Measurements from ENCODE around the gene UPF3A. TPM values are rescaled to one million over a fixed set of nuclear protein-coding genes. Genes with fewer than 3 reads are reported as not detected.

UPF3A gene
- polyA plus RNA-seq (2013, experiment 1 of 2): 62.2 TPM
- polyA plus RNA-seq (2013, experiment 2 of 2): 61.0 TPM

DNA sequence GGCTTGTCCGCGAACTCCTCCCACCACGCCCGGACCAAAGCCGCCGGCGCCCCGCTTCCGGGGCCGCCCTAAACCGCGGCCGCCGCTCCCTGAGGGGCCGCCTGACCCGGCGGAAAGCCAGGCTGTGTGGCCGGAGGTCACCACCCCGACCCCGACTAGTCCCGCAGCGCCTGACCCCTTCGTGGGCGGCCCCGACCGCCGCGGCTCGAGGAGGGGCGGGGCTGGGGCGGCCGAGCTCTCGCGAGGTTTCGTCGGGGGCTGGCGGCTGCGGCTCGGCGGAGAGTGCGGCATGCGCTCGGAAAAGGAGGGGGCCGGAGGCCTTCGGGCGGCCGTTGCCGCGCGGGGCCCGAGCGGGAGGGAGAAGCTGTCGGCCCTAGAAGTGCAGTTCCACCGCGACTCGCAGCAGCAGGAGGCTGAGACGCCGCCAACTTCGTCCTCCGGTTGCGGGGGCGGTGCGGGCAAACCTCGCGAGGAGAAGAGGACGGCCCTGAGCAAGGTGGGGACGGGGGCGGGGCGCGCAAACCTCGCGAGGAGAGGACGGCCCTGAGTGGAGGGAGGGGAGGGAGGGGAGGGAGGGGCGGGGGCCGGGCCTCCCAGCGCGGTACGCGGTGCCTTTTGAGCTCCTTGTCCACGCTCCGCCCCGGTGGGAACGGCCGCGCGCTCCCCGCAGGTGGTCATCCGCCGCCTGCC, at the start of gene UPF3A:
TSS of gene UPF3A (plus strand) at position 251 of the 690 bp plus-strand sequence. CDS start at position 290, 39 bp downstream.
- Histone ChIP-seq H2BK120ac (ENCODE audit: low read depth, low read length) (peak within 1 kb of the TSS; percentile 3), H2BK5ac (ENCODE audit: low read length) (peak within 1 kb of the TSS; percentile 89), H3K36me3 (ENCODE audit: control insufficient read depth, insufficient read depth, low read length) (no peaks in the 10 kb centered on the region), H3K56ac (ENCODE audit: low read length) (peak within 1 kb of the TSS; percentile 96), H3K27me3 (ENCODE audit: insufficient read depth, low read length, poor library complexity) (no peaks in the 10 kb centered on the region), H2BK15ac (replicated peaks; ENCODE audit: low read depth) (no peak within 1 kb of the TSS), H2AK5ac (ENCODE audit: low read length) (no peak within 1 kb of the TSS), H3K4me1 (ENCODE audit: control insufficient read depth, low read depth, low read length) (peaks cover 3% of the 10 kb centered on the region), H3K9ac (ENCODE audit: low read length) (peak within 1 kb of the TSS; percentile 92), H4K8ac (ENCODE audit: low read depth, low read length) (peak within 1 kb of the TSS; percentile 91), H3K4me3 (ENCODE audit: low read length) (peak within 1 kb of the TSS; percentile 82), H3K4ac (ENCODE audit: low read depth, low read length) (peak within 1 kb of the TSS; percentile 72), H3K4me2 (ENCODE audit: low read length) (peak within 1 kb of the TSS; percentile 49), H3K79me1 (ENCODE audit: low read length) (peaks cover 6% of the 10 kb centered on the region), H3K79me2 (ENCODE audit: control insufficient read depth, insufficient read depth, low read length) (peaks cover 13% of the 10 kb centered on the region), H3K23ac (ENCODE audit: low read length) (no peak within 1 kb of the TSS), H3K27ac (ENCODE audit: low read depth, low read length) (peak within 1 kb of the TSS; percentile 100), H4K5ac (ENCODE audit: low read length) (no peak within 1 kb of the TSS), H3K18ac (ENCODE audit: low read length) (peak within 1 kb of the TSS; percentile 98)
- DNase-seq: peak; percentile 96
- WGBS (ENCODE audit: extremely low coverage, insufficient coverage, low lambda C conversion rate): no CpG with 5 or more reads among the region's 89 CpGs

- Histone ChIP-seq H2BK15ac (replicated peaks; ENCODE audit: low read depth) (no peak overlapping the region), H3K4me1 (ENCODE audit: control insufficient read depth, low read depth, low read length) (peaks cover 5% of the 10 kb centered on the region), H2AK5ac (ENCODE audit: low read length) (no peak overlapping the region), H2BK5ac (ENCODE audit: low read length) (no peak overlapping the region), H3K27ac (ENCODE audit: low read depth, low read length) (no peak overlapping the region), H3K18ac (ENCODE audit: low read length) (no peak overlapping the region), H3K23ac (ENCODE audit: low read length) (no peak overlapping the region), H3K4me2 (ENCODE audit: low read length) (no peak overlapping the region), H3K9ac (ENCODE audit: low read length) (no peak overlapping the region), H3K4ac (ENCODE audit: low read depth, low read length) (no peak overlapping the region), H3K27me3 (ENCODE audit: insufficient read depth, low read length, poor library complexity) (no peaks in the 10 kb centered on the region), H2BK120ac (ENCODE audit: low read depth, low read length) (no peak overlapping the region), H3K79me1 (ENCODE audit: low read length) (peaks cover 5% of the 10 kb centered on the region), H3K4me3 (ENCODE audit: low read length) (no peak overlapping the region), H4K8ac (ENCODE audit: low read depth, low read length) (no peak overlapping the region), H3K79me2 (ENCODE audit: control insufficient read depth, insufficient read depth, low read length) (peaks cover 11% of the 10 kb centered on the region), H3K36me3 (ENCODE audit: control insufficient read depth, insufficient read depth, low read length) (no peaks in the 10 kb centered on the region), H4K5ac (ENCODE audit: low read length) (no peak overlapping the region), H3K56ac (ENCODE audit: low read length) (no peak overlapping the region)
- WGBS (ENCODE audit: extremely low coverage, insufficient coverage, low lambda C conversion rate): no CpG with 5 or more reads among the region's 8 CpGs
- DNase-seq: no peak
Observed at GRCh38 chr13:114231886-114232285, 49.5 kb upstream of the UPF3A start.

GRCh38 chr13:114234266-114234644, 47.1 kb upstream of the UPF3A start:
- H4K8ac ChIP-seq (ENCODE audit: low read depth, low read length): no peak overlapping the region
- no peak overlapping the region for H3K4me3 ChIP-seq (ENCODE audit: low read length)
- no peak overlapping the region for H2AK5ac ChIP-seq (ENCODE audit: low read length)
- H3K4me2 ChIP-seq (ENCODE audit: low read length): no peak overlapping the region
- no CpG with 5 or more reads among the region's 4 CpGs for WGBS (ENCODE audit: extremely low coverage, insufficient coverage, low lambda C conversion rate)
- H3K23ac ChIP-seq (ENCODE audit: low read length): no peak overlapping the region
- no peak overlapping the region for H3K9ac ChIP-seq (ENCODE audit: low read length)
- H3K18ac ChIP-seq (ENCODE audit: low read length): no peak overlapping the region
- peaks cover 7% of the 10 kb centered on the region for H3K79me1 ChIP-seq (ENCODE audit: low read length)
- no peak overlapping the region for H3K27ac ChIP-seq (ENCODE audit: low read depth, low read length)
- H2BK5ac ChIP-seq (ENCODE audit: low read length): no peak overlapping the region
- no peak overlapping the region for H3K4ac ChIP-seq (ENCODE audit: low read depth, low read length)
- no peaks in the 10 kb centered on the region for H3K27me3 ChIP-seq (ENCODE audit: insufficient read depth, low read length, poor library complexity)
- H4K5ac ChIP-seq (ENCODE audit: low read length): no peak overlapping the region
- no peak overlapping the region for H3K56ac ChIP-seq (ENCODE audit: low read length)
- no peak overlapping the region for H2BK15ac ChIP-seq (replicated peaks; ENCODE audit: low read depth)
- H3K36me3 ChIP-seq (ENCODE audit: control insufficient read depth, insufficient read depth, low read length): no peaks in the 10 kb centered on the region
- no peak for DNase-seq
- no peak overlapping the region for H2BK120ac ChIP-seq (ENCODE audit: low read depth, low read length)
- H3K4me1 ChIP-seq (ENCODE audit: control insufficient read depth, low read depth, low read length): peaks cover 5% of the 10 kb centered on the region
- peaks cover 13% of the 10 kb centered on the region for H3K79me2 ChIP-seq (ENCODE audit: control insufficient read depth, insufficient read depth, low read length)

- Histone ChIP-seq H3K56ac (ENCODE audit: low read length) (peak within 1 kb of the TSS; percentile 94), H3K4me1 (ENCODE audit: control insufficient read depth, low read depth, low read length) (peaks cover 5% of the 10 kb centered on the region), H3K18ac (ENCODE audit: low read length) (peak within 1 kb of the TSS; percentile 94), H3K27ac (ENCODE audit: low read depth, low read length) (peak within 1 kb of the TSS; percentile 56), H3K79me1 (ENCODE audit: low read length) (peaks cover 7% of the 10 kb centered on the region), H2BK15ac (replicated peaks; ENCODE audit: low read depth) (no peak within 1 kb of the TSS), H3K79me2 (ENCODE audit: control insufficient read depth, insufficient read depth, low read length) (peaks cover 13% of the 10 kb centered on the region), H4K8ac (ENCODE audit: low read depth, low read length) (no peak within 1 kb of the TSS), H3K27me3 (ENCODE audit: insufficient read depth, low read length, poor library complexity) (no peaks in the 10 kb centered on the region), H2BK5ac (ENCODE audit: low read length) (no peak within 1 kb of the TSS), H3K23ac (ENCODE audit: low read length) (no peak within 1 kb of the TSS), H4K5ac (ENCODE audit: low read length) (no peak within 1 kb of the TSS), H3K9ac (ENCODE audit: low read length) (peak within 1 kb of the TSS; percentile 86), H2AK5ac (ENCODE audit: low read length) (no peak within 1 kb of the TSS), H3K4ac (ENCODE audit: low read depth, low read length) (peak within 1 kb of the TSS; percentile 66), H3K36me3 (ENCODE audit: control insufficient read depth, insufficient read depth, low read length) (no peaks in the 10 kb centered on the region), H3K4me3 (ENCODE audit: low read length) (peak within 1 kb of the TSS; percentile 82), H3K4me2 (ENCODE audit: low read length) (peak within 1 kb of the TSS; percentile 67), H2BK120ac (ENCODE audit: low read depth, low read length) (no peak within 1 kb of the TSS)
- peak; percentile 97 for DNase-seq
- WGBS (ENCODE audit: extremely low coverage, insufficient coverage, low lambda C conversion rate): no CpG with 5 or more reads among the region's 76 CpGs
Observed at GRCh38 chr13:114234645-114235421, 46.6 kb upstream of the UPF3A start, which contains the start of gene CDC16. CDC16 (plus strand) TSS chr13:114234897; CDS start chr13:114235085, 188 bp downstream.

GRCh38 chr13:114235697-114236096, 45.7 kb upstream of the UPF3A start:
- WGBS (ENCODE audit: extremely low coverage, insufficient coverage, low lambda C conversion rate): no CpG with 5 or more reads among the region's 10 CpGs
- Histone ChIP-seq H3K79me1 (ENCODE audit: low read length) (peaks cover 7% of the 10 kb centered on the region), H3K4me1 (ENCODE audit: control insufficient read depth, low read depth, low read length) (peaks cover 3% of the 10 kb centered on the region), H3K27ac (ENCODE audit: low read depth, low read length) (no peak overlapping the region), H3K79me2 (ENCODE audit: control insufficient read depth, insufficient read depth, low read length) (peaks cover 13% of the 10 kb centered on the region), H2AK5ac (ENCODE audit: low read length) (no peak overlapping the region), H3K23ac (ENCODE audit: low read length) (no peak overlapping the region), H2BK5ac (ENCODE audit: low read length) (no peak overlapping the region), H4K8ac (ENCODE audit: low read depth, low read length) (no peak overlapping the region), H3K4me3 (ENCODE audit: low read length) (peak overlapping the region; percentile 82), H2BK15ac (replicated peaks; ENCODE audit: low read depth) (no peak overlapping the region), H3K4me2 (ENCODE audit: low read length) (peak overlapping the region; percentile 67), H3K56ac (ENCODE audit: low read length) (peak overlapping the region; percentile 94), H4K5ac (ENCODE audit: low read length) (no peak overlapping the region), H3K27me3 (ENCODE audit: insufficient read depth, low read length, poor library complexity) (no peaks in the 10 kb centered on the region), H3K4ac (ENCODE audit: low read depth, low read length) (no peak overlapping the region), H3K18ac (ENCODE audit: low read length) (no peak overlapping the region), H3K9ac (ENCODE audit: low read length) (peak overlapping the region; percentile 86), H2BK120ac (ENCODE audit: low read depth, low read length) (no peak overlapping the region), H3K36me3 (ENCODE audit: control insufficient read depth, insufficient read depth, low read length) (no peaks in the 10 kb centered on the region)
- no peak for DNase-seq
